Right kidney (tissue), 1 donor: Measurements from ENCODE around the gene ZNF578.
"Not testable (repeated sequence)": the region's sequence is repeated elsewhere in the genome, so short reads cannot be mapped to it uniquely, and the experiment has no call there.

Source experiments
- DNase-seq: peaks from one replicate; pipeline ENCODE4 v3.0.0-alpha.2; 2016

Gene ZNF578

GRCh38 chr19:52507266-52507665, 53.9 kb downstream of the ZNF578 start:
- no peak for DNase-seq

- no peak for DNase-seq
Observed at GRCh38 chr19:52516191-52516590, 62.8 kb downstream of the ZNF578 start.

- no peak for DNase-seq
Observed at GRCh38 chr19:52518646-52519045, 65.3 kb downstream of the ZNF578 start.

- DNase-seq, result not testable (repeated sequence)
Observed at GRCh38 chr19:52519175-52519574, 65.8 kb downstream of the ZNF578 start.

GRCh38 chr19:52520013-52520412, 66.7 kb downstream of the ZNF578 start:
- DNase-seq, result no peak

- no peak for DNase-seq
Observed at GRCh38 chr19:52522551-52522950, 69.2 kb downstream of the ZNF578 start.

- no peak for DNase-seq
Observed at GRCh38 chr19:52524086-52524485, 70.7 kb downstream of the ZNF578 start.

- peak; percentile 93 for DNase-seq
Observed at GRCh38 chr19:52527134-52527955, 74.0 kb downstream of the ZNF578 start, which contains the start of gene ZNF808. TSS of gene ZNF808 (plus strand) at chr19:52527668. CDS start at chr19:52543285, 15,617 bp downstream.

GRCh38 chr19:52527956-52528351, 74.6 kb downstream of the ZNF578 start:
- no peak for DNase-seq

- DNase-seq, result no peak
Observed at GRCh38 chr19:52532480-52532879, 79.1 kb downstream of the ZNF578 start.

GRCh38 chr19:52533901-52534300, 80.5 kb downstream of the ZNF578 start:
- no peak for DNase-seq

GRCh38 chr19:52535385-52535770, 82.0 kb downstream of the ZNF578 start:
- DNase-seq, result peak; percentile 63

- DNase-seq, result peak; percentile 81
Observed at GRCh38 chr19:52535771-52536447, 82.6 kb downstream of the ZNF578 start.

- DNase-seq, result no peak
Observed at GRCh38 chr19:52536448-52536800, 83.1 kb downstream of the ZNF578 start.

GRCh38 chr19:52538815-52539214, 85.5 kb downstream of the ZNF578 start:
- DNase-seq, result not testable (repeated sequence)

- not testable (repeated sequence) for DNase-seq
Observed at GRCh38 chr19:52541176-52541575, 87.8 kb downstream of the ZNF578 start.

- no peak for DNase-seq
Observed at GRCh38 chr19:52541608-52542007, 88.3 kb downstream of the ZNF578 start.

- DNase-seq, result not testable (repeated sequence)
Observed at GRCh38 chr19:52542541-52542940, 89.2 kb downstream of the ZNF578 start.

- DNase-seq, result no peak
Observed at GRCh38 chr19:52542984-52543664, 89.8 kb downstream of the ZNF578 start.

- no peak for DNase-seq
Observed at GRCh38 chr19:52554216-52554971, 101.0 kb downstream of the ZNF578 start.

GRCh38 chr19:52557231-52557995, 104.1 kb downstream of the ZNF578 start:
- no peak for DNase-seq
